Endodermal cell (in vitro differentiated cells): ENCODE results near the gene ARR3. TPM values are rescaled to one million over a fixed set of nuclear protein-coding genes. Genes with fewer than 3 reads are reported as not detected.

Experiments used
- DNase-seq: peaks from one replicate; pipeline ENCODE4 v3.0.0-alpha.2; 2017
- H3K27ac ChIP-seq: 2 replicates; pipeline ENCODE4 v1.5.1; 2013; ENCODE audit warnings: mild to moderate bottlenecking, low read depth, low read length, moderate library complexity
- H3K27me3 ChIP-seq: 2 replicates; pipeline ENCODE4 v1.6.1; 2013; ENCODE audit warnings: mild to moderate bottlenecking, low read length, moderate library complexity; ENCODE audit not compliant: insufficient read depth, control insufficient read depth, poor library complexity, severe bottlenecking
- H3K36me3 ChIP-seq: 2 replicates; pipeline ENCODE4 v1.7.0; 2013; ENCODE audit warnings: mild to moderate bottlenecking, low read length, moderate library complexity; ENCODE audit not compliant: control insufficient read depth, insufficient read depth
- H3K4me1 ChIP-seq: one replicate; pipeline ENCODE4 v1.7.0; 2013; ENCODE audit warnings: low read length; ENCODE audit not compliant: control insufficient read depth, insufficient read depth
- H3K4me3 ChIP-seq: 2 replicates; pipeline ENCODE4 v1.5.1; 2013; ENCODE audit warnings: mild to moderate bottlenecking, low read length, moderate library complexity
- H3K9ac ChIP-seq: 2 replicates; pipeline ENCODE4 v1.6.1; 2013; ENCODE audit warnings: mild to moderate bottlenecking, low read length, moderate library complexity; ENCODE audit not compliant: poor library complexity, severe bottlenecking; ENCODE audit errors: extremely low read depth
- H3K9me3 ChIP-seq: 2 replicates; pipeline ENCODE4 v1.6.1; 2013; ENCODE audit warnings: mild to moderate bottlenecking, low read length, moderate library complexity; ENCODE audit not compliant: control insufficient read depth
- H3K27ac Mint-ChIP-seq: 2 replicates; pipeline ENCODE4 v1.8.0; 2020; ENCODE audit warnings: mixed read lengths
- H3K27me3 Mint-ChIP-seq: 2 replicates; pipeline ENCODE4 v1.8.0; 2021; ENCODE audit warnings: mild to moderate bottlenecking, mixed read lengths; ENCODE audit not compliant: insufficient read depth
- H3K36me3 Mint-ChIP-seq: 2 replicates; pipeline ENCODE4 v1.8.0; 2020; ENCODE audit warnings: low read depth, mixed read lengths
- H3K4me1 Mint-ChIP-seq: 2 replicates; pipeline ENCODE4 v1.8.0; 2020; ENCODE audit warnings: mixed read lengths
- H3K4me3 Mint-ChIP-seq: 2 replicates; pipeline ENCODE4 v1.8.0; 2020; ENCODE audit warnings: mild to moderate bottlenecking, moderate library complexity, mixed read lengths
- H3K9me3 Mint-ChIP-seq: 2 replicates; pipeline ENCODE4 v1.8.0; 2020; ENCODE audit warnings: mild to moderate bottlenecking, mixed read lengths
- CTCF ChIP-seq: fragments of 200-600 bp; sonication (generic); conservative IDR thresholded peaks from 2 replicates; pipeline ENCODE4 v1.5.0; 2021; ENCODE audit warnings: antibody characterized with exemption, mild to moderate bottlenecking
- WGBS, 2 experiments: methylation state at CpG; one replicate each; pipeline versions ENCODE4 v1.1.5 to v1.1.7; 2013; ENCODE audit warnings: missing lambda C conversion rate in 2 of 2, mixed read lengths in 1 of 2; ENCODE audit not compliant: insufficient coverage in 1 of 2, insufficient read length in 1 of 2; 5-methylcytosine and 5-hydroxymethylcytosine counted together
- long read RNA-seq, 4 experiments: library from polyadenylated mRNA in 2 of 4; library from RNA in 1 of 4; library from capped mRNA in 1 of 4; stranded (forward) in 3 of 4; unstranded in 1 of 4; transcript quantifications; one replicate each; pipeline ENCODE4 v2.0.0, GENCODE V29; 2020 to 2021; ENCODE audit warnings: inconsistent platforms in 1 of 4
- polyA plus RNA-seq, 2 experiments: library from polyadenylated mRNA; stranded (reverse); fragments of 50-300 nt; gene quantifications; one replicate each; pipeline ENCODE4 v1.2.3, GENCODE V29; 2013
- total RNA-seq, 2 donors: library from RNA; stranded (reverse); fragmentation: NEBNext Ultra II Directional in 1 of 2; extraction: Animal tissue kit (Norgen Biotek cat#: 25700) in 1 of 2; gene quantifications; 2 replicates in 1 of 2; 3 replicates in 1 of 2; pipeline ENCODE4 v1.2.1, GENCODE V29; 2021

ARR3 gene
- total RNA-seq, result not detected
- not detected for polyA plus RNA-seq (2013, experiment 1 of 2)
- polyA plus RNA-seq (2013, experiment 2 of 2), result not detected
- long read RNA-seq, experiment 1, result 0 reads
- long read RNA-seq, experiment 2, result 0 reads
- long read RNA-seq, experiment 3, result 0 reads
- long read RNA-seq, experiment 4, result 0 reads

- Histone ChIP-seq H3K9me3 (no peaks in the 10 kb centered on the region), H3K9ac (no peak within 1 kb of the TSS), H3K36me3 (no peaks in the 10 kb centered on the region), H3K4me3 (no peak within 1 kb of the TSS), H3K27me3 (no peaks in the 10 kb centered on the region), H3K27ac (no peak within 1 kb of the TSS), H3K4me1 (no peaks in the 10 kb centered on the region)
- TF ChIP-seq CTCF, result no peak
- H3K27me3 Mint-ChIP-seq, result peaks cover 16% of the 10 kb centered on the region
- peaks cover 61% of the 10 kb centered on the region for H3K9me3 Mint-ChIP-seq
- peaks cover 11% of the 10 kb centered on the region for H3K4me1 Mint-ChIP-seq
- no peak for DNase-seq
- H3K4me3 Mint-ChIP-seq, result no peak within 1 kb of the TSS
- no peaks in the 10 kb centered on the region for H3K36me3 Mint-ChIP-seq
- no peak within 1 kb of the TSS for H3K27ac Mint-ChIP-seq
These were observed at the start of gene ARR3 for GRCh38 chrX:70268034-70268433. Gene ARR3 (plus strand): TSS chrX:70268334. CDS start chrX:70269386, 1,052 bp downstream.

GRCh38 chrX:70219938-70220764, 48.0 kb upstream of the ARR3 start:
- Histone ChIP-seq H3K9me3 (no peaks in the 10 kb centered on the region), H3K27ac (no peak overlapping the region), H3K4me1 (no peaks in the 10 kb centered on the region), H3K27me3 (no peaks in the 10 kb centered on the region), H3K9ac (no peak overlapping the region), H3K4me3 (no peak overlapping the region), H3K36me3 (no peaks in the 10 kb centered on the region)
- Mint-ChIP-seq H3K4me1 (peaks cover 6% of the 10 kb centered on the region), H3K27ac (peak overlapping the region; percentile 69), H3K4me3 (no peak overlapping the region), H3K36me3 (no peaks in the 10 kb centered on the region), H3K27me3 (no peaks in the 10 kb centered on the region), H3K9me3 (peaks cover 60% of the 10 kb centered on the region)
- peak; percentile 63 for DNase-seq
- 86% methylated on average over 5 of the region's 5 CpGs; no CpG with 5 or more reads in 1 of the 2 experiments for WGBS, 2 experiments
- TF ChIP-seq CTCF, result no peak

GRCh38 chrX:70226048-70226447, 42.1 kb upstream of the ARR3 start:
- no peaks in the 10 kb centered on the region for H3K36me3 Mint-ChIP-seq
- TF ChIP-seq CTCF, result no peak
- DNase-seq, result no peak
- no peaks in the 10 kb centered on the region for H3K36me3 ChIP-seq
- no peak overlapping the region for H3K4me3 Mint-ChIP-seq
- H3K9me3 Mint-ChIP-seq, result peaks cover 45% of the 10 kb centered on the region
- no peaks in the 10 kb centered on the region for H3K27me3 ChIP-seq
- H3K27me3 Mint-ChIP-seq, result no peaks in the 10 kb centered on the region
- no peak overlapping the region for H3K27ac ChIP-seq
- H3K9me3 ChIP-seq, result no peaks in the 10 kb centered on the region
- H3K4me1 ChIP-seq, result no peaks in the 10 kb centered on the region
- H3K9ac ChIP-seq, result no peak overlapping the region
- no peak overlapping the region for H3K27ac Mint-ChIP-seq
- no peaks in the 10 kb centered on the region for H3K4me1 Mint-ChIP-seq
- no peak overlapping the region for H3K4me3 ChIP-seq
